ENCODE data around the gene ATRX.
"Not testable (repeated sequence)": the region's sequence is repeated elsewhere in the genome, so short reads cannot be mapped to it uniquely, and the experiment has no call there.

ATRX gene

DNA sequence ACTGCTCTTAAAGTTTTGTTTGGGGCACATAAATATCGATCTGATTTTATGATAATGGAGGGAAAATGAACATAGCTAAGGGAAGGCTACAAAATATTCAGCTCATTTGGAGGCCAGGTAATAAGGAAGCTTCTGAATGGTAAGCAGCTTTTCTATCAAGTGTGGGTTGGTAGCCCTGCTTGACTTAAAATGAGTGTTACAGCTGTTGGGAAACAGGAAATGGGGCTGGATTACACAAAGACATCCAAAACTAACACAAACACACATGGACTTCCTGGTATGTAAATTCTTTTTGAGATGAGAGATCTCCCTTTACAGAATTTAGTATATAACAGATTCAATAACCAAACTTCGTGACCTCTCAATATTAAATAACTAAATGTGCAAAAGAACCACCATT is 280.8 kb downstream of the ATRX start:
- no peak for DNase-seq (ENCODE audit: low spot score)
- in situ Hi-C loops (cut with MboI; ENCODE audit: low pct_unique_long_range_greater_than_20kb, low sequenced_read_pairs, unreplicated experiment), result no loop called here
- TF ChIP-seq, protein P1, sequence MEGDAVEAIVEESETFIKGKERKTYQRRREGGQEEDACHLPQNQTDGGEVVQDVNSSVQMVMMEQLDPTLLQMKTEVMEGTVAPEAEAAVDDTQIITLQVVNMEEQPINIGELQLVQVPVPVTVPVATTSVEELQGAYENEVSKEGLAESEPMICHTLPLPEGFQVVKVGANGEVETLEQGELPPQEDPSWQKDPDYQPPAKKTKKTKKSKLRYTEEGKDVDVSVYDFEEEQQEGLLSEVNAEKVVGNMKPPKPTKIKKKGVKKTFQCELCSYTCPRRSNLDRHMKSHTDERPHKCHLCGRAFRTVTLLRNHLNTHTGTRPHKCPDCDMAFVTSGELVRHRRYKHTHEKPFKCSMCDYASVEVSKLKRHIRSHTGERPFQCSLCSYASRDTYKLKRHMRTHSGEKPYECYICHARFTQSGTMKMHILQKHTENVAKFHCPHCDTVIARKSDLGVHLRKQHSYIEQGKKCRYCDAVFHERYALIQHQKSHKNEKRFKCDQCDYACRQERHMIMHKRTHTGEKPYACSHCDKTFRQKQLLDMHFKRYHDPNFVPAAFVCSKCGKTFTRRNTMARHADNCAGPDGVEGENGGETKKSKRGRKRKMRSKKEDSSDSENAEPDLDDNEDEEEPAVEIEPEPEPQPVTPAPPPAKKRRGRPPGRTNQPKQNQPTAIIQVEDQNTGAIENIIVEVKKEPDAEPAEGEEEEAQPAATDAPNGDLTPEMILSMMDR (IDR thresholded peaks at IDR 0.05; ENCODE audit: extremely low read depth, insufficient read depth, missing control alignments), result no peak

DNA sequence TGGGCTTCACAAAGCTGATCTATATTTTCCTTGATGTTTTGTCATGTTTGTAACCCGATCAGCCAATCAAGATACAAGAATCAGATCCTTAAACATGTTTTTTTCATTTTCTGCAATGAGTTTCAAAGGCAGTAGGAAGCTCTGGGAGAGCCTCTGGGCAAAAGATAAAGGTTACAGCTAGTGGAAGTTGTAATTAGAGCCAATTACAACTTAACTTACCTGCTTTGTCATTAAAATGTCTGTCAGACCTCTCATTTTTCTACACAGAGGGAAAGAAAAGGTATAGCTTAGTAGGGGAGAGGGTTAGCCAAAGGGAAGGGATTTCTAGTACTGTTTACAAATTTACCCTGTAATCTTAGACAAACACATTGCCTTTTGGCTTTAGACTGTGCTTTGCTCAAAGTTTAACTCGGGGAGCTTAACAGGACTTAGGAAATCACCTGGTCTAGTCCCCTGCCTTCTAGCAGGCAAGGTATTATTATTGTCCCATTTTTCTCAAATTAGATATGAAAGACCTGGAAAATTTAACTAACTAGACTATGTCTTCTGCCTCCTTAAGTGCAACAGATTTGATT is 283.0 kb downstream of the ATRX start:
- in situ Hi-C loops (cut with MboI; ENCODE audit: low pct_unique_long_range_greater_than_20kb, low sequenced_read_pairs, unreplicated experiment), result no loop called here
- TF ChIP-seq, protein P1 (IDR thresholded peaks at IDR 0.05; ENCODE audit: extremely low read depth, insufficient read depth, missing control alignments), result no peak

DNA sequence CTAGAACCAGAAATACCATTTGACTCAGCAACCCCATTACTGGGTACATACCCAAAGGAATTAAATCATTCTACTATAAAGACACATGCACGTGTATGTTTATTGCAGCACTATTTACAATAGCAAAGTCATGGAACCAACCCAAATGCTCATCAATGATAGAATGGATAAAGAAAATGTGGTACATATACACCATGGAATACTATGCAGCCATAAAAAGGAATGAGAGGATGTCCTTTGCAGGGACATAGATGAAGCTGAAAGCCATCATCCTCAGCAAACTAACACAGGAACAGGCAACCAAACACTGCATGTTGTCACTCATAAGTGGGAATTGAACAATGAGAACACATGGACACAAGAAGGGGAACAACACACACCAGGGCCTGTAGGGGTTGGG is 285.9 kb downstream of the ATRX start:
- in situ Hi-C loops (cut with MboI; ENCODE audit: low pct_unique_long_range_greater_than_20kb, low sequenced_read_pairs, unreplicated experiment); DNase-seq (ENCODE audit: low spot score): not testable (repeated sequence)

More for the DNA sequence above, 283.0 kb downstream of the ATRX start:
- DNase-seq (ENCODE audit: low spot score), result no peak

DNA sequence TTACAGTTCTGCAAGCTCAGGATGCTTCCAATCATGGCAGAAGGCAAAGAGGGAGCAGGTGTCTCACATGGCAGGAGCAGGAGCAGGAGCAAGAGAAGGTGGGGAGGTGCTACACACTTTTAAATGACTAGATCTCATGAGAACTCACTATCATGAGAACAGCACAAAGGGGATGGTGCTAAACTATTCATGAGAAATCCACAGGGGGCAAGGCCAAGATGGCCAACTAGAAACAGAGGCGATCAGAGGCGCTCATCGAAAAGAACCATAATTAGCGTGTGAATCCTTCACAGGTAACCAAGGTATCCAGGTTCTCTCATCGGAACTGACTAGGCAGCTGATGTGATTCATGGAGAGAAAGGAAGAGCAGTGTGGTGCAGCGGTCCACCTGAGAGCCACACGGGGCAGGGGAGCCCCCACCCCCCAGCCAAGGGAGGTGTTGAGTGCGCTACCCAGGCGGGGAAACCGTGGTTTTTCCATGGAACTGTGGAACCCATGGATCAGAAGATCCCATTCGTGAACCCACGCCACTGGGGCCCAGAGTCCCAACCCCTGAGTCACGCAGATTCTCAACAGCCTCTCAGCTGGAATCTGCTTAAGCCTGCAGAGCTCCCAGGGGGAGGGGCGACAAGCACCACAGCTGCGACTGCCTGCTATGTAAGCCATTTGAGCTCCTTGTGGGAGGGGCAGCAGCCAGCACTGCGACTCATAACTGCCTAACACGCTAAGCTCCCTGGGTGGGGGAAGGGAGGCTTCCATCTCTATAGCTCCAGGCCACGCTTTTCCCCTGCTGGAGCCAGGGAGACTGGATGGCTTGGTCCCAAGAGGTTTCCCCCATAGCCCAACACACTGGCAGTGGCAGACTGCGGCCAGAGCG is 292.1 kb downstream of the ATRX start:
- in situ Hi-C loops (cut with MboI; ENCODE audit: low pct_unique_long_range_greater_than_20kb, low sequenced_read_pairs, unreplicated experiment), result no loop called here
- TF ChIP-seq, protein P1 (IDR thresholded peaks at IDR 0.05; ENCODE audit: extremely low read depth, insufficient read depth, missing control alignments), result no peak
- no peak for DNase-seq (ENCODE audit: low spot score)

DNA sequence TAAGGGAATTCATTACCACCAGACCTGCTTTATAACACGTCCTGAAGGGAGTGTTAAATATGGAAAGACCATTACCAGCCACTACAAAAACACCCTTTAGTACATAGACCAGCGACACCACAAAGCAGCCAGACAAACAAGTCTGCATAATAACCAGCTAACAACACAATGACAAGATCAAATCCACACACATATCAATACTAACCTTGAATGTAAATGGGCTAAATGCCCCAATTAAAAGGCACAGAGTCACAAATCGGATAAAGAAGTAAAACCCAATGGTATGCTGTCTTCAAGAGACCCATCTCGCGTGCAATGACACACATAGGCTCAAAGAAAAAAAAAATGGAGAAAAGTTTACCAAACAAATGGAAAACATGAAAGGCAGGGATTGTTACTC is 302.0 kb downstream of the ATRX start:
- DNase-seq (ENCODE audit: low spot score), result no peak
- TF ChIP-seq, protein P1 (IDR thresholded peaks at IDR 0.05; ENCODE audit: extremely low read depth, insufficient read depth, missing control alignments), result no peak
- in situ Hi-C loops (cut with MboI; ENCODE audit: low pct_unique_long_range_greater_than_20kb, low sequenced_read_pairs, unreplicated experiment), result no loop called here

DNA sequence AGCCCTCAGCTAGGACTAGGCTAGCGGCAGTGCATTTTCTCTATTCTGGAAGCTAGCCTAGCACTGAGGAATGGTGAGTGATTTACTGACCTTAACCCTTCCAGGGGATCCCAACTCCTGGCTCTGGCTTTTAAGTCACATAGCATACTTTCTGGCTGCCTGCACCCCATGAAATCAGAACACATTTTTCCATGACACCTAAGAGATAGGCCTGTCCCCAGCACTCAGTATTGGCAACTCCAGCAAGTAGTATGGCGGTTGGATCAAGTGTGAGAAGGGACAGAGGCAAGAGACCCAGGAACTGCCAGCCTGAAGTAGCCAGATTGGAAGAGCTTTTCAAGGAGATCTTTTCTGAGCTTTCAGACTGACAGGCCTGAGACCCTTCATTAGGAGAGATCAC is 330.6 kb downstream of the ATRX start:
- in situ Hi-C loops (cut with MboI; ENCODE audit: low pct_unique_long_range_greater_than_20kb, low sequenced_read_pairs, unreplicated experiment), result no loop called here
- DNase-seq (ENCODE audit: low spot score), result no peak
- TF ChIP-seq, protein P1 (IDR thresholded peaks at IDR 0.05; ENCODE audit: extremely low read depth, insufficient read depth, missing control alignments), result no peak

All from GM13977 (cell line).